Fibroblast of the aortic adventitia (primary cell): ENCODE measurements around the gene CD36. TPM values are rescaled to one million over a fixed set of nuclear protein-coding genes. Genes with fewer than 3 reads are reported as not detected.

Source experiments
- DNase-seq: peaks from one replicate; pipeline ENCODE4 v3.0.0-alpha.2; 2010; ENCODE audit warnings: low read depth
- H3K4me3 ChIP-seq: 2 replicates; pipeline ENCODE4 v1.5.1; 2011; ENCODE audit warnings: low read depth, mild to moderate bottlenecking, control low read depth, low read length, moderate library complexity
- CTCF ChIP-seq: IDR thresholded peaks from 2 replicates; pipeline ENCODE4 v1.5.1; 2011; ENCODE audit warnings: mild to moderate bottlenecking, low read length, control low read depth, inconsistent platforms; ENCODE audit not compliant: insufficient read depth
- total RNA-seq: library from RNA; depleted of rRNA; stranded (reverse); fragments of >200 nt; gene quantifications from 2 replicates; pipeline ENCODE4 v1.2.3, GENCODE V29; 2012; ENCODE audit warnings: low replicate concordance

Gene CD36
- total RNA-seq, 1 donor = 1.7 TPM

- DNase-seq = no peak
- no peak overlapping the region for H3K4me3 ChIP-seq
Observed at GRCh38 chr7:80600046-80600445, 38.4 kb upstream of the CD36 start.

GRCh38 chr7:80601999-80602398, 36.4 kb upstream of the CD36 start:
- H3K4me3 ChIP-seq = no peak overlapping the region
- TF ChIP-seq CTCF = no peak
- DNase-seq = no peak

More at GRCh38 chr7:80600046-80600445, 38.4 kb upstream of the CD36 start:
- no peak for TF ChIP-seq CTCF

GRCh38 chr7:80603940-80604339, 34.5 kb upstream of the CD36 start:
- DNase-seq = no peak
- H3K4me3 ChIP-seq = no peak overlapping the region
- TF ChIP-seq CTCF = no peak

- H3K4me3 ChIP-seq = no peak overlapping the region
- no peak for DNase-seq
- no peak for TF ChIP-seq CTCF
Observed at GRCh38 chr7:80604436-80604835, 34.0 kb upstream of the CD36 start.

- no peak overlapping the region for H3K4me3 ChIP-seq
- no peak for TF ChIP-seq CTCF
- DNase-seq = no peak
Observed at GRCh38 chr7:80607136-80607535, 31.3 kb upstream of the CD36 start.

- no peak overlapping the region for H3K4me3 ChIP-seq
- DNase-seq = no peak
- no peak for TF ChIP-seq CTCF
Observed at GRCh38 chr7:80608336-80608735, 30.1 kb upstream of the CD36 start.

- no peak for TF ChIP-seq CTCF
- no peak overlapping the region for H3K4me3 ChIP-seq
- no peak for DNase-seq
Observed at GRCh38 chr7:80609751-80610150, 28.7 kb upstream of the CD36 start.
